NCI-H2107 treated with DMSO at 0.1 percent for 48 hours (cell line): Measurements from ENCODE around the gene DCAF16.
A peak's percentile ranks its signal among the peaks of the same experiment; 100 is the strongest.

ENCODE experiments used
- DNase-seq: peaks from one replicate; lab custom pipeline; 2025; ENCODE audit not compliant: unreplicated experiment; lab: John Stamatoyannopoulos, UW

The DCAF16 gene

DNA sequence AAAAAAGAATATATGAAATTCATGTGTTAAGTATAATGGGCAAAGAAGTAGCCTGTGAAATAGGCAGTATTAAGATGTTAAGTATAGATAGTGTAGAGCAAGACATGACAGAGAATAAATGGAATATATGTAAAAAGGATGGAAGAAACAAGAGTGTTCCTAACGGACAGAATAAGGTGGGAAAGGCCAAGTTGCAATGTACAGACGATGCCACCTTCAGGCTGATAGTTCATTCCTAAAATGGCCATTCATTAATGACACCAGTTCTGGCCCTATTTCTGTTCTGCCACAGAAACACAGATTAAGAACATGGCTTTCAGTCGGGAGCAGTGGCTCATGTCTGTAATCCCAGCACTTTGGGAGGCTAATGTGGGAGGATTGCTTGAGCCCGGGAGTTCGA, 24.7 kb downstream of the DCAF16 start:
- peak; percentile 28 for DNase-seq

- DNase-seq: no peak
Observed at GRCh38 chr4:17781300-17782287, 29.0 kb downstream of the DCAF16 start, which contains the start of gene FAM184B. Gene FAM184B (minus strand): TSS chr4:17781621. CDS start chr4:17781299, 322 bp downstream.

DNA sequence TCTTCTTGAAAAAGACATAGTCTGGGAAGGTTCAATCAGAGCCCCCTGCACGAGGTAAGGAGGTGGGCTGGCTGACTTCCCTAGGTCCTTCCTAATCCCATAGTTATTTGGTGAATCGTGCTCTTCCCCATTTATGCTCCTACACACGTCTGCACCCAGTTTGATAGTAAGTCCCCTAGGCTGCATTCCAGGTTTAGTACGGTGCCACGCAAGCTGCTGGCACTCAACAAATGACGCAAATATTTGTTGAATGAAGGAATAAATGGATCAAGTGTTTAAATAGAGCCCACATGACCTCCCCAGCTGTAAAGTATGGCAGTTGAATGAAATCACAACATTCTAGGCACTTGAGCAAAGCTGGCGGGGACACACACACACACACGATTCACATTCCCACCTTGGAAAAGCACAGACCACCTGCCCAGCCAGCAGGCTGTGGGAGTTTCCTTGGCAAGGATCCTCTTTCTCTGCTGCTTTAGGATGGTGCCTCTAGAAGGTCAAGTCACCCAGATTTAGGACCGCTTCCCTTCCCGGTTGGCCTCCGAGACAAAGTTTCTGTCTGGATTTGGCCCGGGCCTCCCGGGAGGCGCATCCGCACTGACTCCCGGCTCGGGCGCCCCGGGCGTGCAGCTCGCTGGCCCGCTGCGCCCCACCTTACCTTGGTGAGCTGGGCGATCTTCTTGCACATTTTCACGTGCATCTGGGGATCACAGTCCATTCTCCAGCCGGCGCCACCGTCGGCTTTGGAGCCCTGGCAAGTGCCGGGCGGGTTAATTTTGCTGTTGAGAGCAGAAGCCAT, 29.9 kb downstream of the DCAF16 start:
- no peak for DNase-seq

DNA sequence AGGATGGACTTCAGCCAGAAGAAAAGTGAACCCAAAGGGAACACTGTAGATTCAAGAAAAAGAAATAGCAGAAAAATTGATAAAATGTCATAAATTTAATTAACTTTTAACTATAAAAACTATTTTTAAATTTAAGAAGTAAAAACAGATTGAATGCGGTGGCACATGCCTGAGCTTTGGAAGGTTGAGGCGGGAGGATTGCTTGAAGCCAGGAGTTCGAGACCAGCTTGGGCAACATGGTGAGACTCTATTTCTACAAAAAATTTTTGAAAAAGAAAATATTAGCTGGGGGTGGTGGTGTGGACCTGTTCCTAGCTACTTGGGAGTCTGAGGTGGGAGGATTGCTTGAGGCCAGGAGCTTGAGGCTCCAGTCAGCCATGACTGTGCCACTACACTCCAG, 32.1 kb downstream of the DCAF16 start:
- DNase-seq: no peak

DNA sequence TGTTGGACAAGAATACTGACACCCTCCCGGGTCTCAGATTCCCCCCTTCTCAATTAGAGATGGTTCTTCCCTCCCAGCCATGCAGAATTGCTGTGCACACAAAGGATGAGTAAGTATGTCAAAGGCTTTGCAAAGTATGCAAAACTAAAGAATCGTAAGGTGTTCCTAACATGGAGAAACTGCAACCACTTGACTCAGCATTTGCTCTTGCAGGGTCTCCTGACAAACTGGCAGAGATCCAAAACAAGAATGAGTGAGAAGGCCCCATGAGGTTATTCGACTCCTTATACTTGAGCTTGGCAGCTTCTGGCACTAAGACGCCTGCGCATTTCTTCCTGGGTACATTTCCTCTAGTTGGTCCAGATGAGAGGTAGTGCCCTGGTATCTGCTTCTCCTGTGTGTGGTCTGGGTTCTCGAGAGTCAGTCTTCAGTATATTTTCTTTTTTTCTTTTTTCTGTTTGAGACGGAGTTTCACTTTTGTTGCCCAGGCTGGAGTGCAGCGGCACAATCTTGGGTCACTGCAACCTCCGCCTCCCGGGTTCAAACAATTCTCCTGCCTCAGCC, 37.3 kb downstream of the DCAF16 start:
- no peak for DNase-seq

GRCh38 chr4:17771284-17771908, 39.2 kb downstream of the DCAF16 start:
- DNase-seq: no peak

- no peak for DNase-seq
Observed at GRCh38 chr4:17770845-17771244, 39.7 kb downstream of the DCAF16 start.

DNA sequence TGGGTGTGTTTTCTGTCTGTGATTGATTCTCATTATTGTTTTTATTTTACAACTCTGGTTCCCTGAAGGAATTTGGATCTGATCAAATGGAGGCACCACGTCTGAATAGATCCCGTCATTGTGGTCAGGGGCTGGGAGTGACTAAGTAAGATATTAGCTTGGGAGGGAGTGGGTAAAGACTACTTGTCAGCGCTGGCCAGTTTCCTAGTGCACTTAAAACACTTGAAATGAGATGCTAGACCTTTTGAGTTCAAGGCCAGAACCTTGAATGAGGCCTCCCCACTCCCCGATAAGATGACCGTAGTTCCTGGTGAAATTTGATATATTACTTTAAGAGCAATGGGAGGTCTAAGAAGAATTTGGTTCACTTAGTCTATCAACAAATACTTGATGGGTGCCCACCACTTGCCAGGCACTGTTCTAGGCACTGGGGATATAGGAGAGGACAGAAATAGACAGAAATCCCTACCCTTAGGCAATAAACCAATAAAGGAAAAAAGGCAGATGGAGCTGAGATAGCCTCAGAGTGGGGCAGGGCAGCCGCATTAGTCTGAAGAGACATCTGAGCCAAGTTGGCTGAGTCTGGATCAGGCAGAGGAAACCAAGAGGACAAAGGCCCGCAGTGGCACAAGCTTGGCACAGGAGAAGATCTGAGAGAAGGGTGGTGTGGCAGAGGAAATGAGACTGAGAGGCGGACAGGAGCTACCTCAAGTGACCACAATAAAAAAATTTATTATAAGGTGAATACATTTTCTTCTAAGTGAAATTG, 41.0 kb downstream of the DCAF16 start:
- DNase-seq: no peak

DNA sequence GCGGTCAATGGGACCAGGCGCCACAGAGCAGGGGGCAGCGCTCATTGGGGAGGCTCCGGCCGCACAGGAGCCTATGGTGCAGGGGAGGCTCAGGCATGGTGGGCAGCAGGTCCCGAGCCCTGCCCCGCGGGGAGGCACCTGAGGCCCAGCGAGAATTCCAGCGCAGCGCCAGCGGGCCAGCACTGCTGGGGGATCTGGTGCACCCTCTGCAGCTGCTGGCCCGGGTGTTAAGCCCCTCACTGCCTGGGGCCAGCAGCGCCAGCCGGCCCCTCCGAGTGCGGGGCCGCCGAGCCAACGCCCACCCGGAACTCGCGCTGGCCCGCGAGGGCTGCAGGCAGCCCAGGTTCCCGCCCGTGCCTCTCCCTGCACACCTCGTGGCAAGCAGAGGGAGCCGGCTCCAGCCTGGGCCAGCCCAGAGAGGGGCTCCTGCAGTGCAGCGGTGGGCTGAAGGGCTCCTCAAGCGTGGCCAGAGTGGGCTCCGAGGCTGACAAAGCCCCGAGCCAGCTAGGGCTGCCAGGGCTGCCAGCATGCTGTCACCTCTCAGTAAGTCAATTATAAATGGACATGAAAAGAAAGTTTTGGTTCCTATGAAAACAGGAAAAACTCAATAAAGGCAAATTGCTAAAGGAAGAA, 43.6 kb downstream of the DCAF16 start:
- DNase-seq: no peak

DNA sequence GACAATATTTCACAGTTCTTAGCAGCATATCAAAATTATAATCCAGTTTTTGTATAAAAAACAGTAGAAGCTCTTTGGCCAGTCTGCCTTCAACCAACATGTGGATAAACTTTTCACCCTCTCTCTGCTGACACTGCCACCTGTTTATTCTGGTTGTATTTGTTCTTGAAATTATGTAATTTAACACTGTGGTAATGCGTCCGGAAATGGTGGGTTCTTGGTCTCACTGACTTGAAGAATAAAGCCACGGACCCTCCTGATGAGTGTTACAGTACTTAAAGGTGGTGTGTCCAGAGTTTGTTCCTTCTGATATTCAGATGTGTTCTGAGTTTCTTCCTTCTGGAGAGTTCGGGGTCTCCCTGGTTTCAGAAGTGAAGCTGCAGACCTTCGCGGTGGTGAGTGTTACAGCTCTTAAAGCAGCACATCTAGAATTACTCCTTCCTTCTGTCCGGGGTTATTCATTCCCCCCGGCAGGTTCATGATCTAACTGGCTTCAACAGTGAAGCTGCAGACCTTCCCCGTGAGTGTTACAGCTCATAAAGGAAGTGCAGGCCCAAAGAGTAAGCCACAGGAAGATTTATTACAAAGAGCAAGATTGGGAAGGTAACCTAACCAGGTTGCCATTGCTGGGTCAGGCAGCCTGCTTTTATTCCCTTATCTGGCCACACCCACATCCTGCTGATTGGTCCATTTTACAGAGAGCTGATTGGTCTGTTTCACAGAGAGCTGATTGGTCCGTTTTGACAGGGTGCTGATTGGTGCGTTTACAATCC, 44.9 kb downstream of the DCAF16 start:
- DNase-seq: no peak

- no peak for DNase-seq
Observed at GRCh38 chr4:17763931-17764330, 46.6 kb downstream of the DCAF16 start.

DNA sequence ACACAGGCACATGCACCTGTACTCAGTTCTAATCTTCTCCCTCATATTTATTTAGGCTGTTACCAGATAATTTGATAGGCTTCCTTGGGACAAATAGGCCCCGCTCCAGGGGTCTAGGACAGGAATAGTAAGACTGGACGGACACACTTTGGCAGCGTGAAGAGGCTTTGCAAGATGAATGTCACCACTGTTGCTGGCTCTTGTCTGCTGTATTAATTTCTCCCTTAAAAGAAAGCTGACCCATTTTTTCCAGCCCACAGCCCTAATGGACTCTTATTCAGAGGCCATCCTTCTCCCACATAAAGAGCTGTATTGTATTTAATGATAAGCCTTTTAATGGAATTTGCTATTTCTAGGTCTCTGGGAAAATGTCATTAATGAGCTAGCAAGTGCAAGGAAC, 47.1 kb downstream of the DCAF16 start:
- no peak for DNase-seq

GRCh38 chr4:17762726-17763125, 47.8 kb downstream of the DCAF16 start:
- DNase-seq: no peak

DNA sequence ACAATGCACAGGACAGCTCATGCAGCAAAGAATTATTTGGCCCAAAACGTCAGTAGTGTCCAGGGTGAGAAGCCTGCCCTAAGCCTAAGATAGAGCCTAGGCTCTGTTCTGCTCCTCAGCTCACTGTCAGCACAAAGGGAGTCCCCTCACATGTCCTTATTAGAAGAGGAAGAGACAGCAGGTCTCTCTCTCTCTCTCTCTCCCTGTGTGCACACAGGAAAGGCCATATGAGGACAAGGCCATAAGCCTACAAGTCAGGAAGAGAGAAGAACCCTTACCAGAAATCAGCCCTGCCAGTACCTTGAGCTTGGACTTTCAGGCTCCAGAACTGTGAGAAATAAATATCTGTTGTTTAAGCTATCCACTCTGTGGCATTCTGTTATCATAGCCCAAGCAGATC, 49.5 kb downstream of the DCAF16 start:
- no peak for DNase-seq

DNA sequence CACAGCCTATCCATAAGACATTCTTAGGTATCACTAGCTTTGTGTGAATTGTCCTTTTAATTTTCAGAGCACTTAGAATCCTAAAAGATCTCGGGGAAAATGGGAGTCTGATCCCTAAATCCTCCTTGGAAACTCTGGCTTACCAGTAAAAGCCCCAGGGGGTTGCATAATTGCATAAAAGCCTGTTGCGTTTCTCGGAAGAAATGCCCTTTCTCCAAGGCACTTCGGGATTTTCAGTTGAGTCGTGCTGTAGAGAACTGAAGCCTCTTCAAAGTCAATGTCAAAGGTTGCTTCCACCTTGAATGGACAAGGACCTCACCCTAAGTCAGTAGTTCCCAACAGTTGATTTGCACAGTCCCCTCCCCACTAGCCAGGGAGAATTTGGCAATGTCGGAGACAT, 49.9 kb downstream of the DCAF16 start:
- no peak for DNase-seq

- peak; percentile 78 for DNase-seq
Observed at GRCh38 chr4:17758485-17758884, 52.1 kb downstream of the DCAF16 start.

DNA sequence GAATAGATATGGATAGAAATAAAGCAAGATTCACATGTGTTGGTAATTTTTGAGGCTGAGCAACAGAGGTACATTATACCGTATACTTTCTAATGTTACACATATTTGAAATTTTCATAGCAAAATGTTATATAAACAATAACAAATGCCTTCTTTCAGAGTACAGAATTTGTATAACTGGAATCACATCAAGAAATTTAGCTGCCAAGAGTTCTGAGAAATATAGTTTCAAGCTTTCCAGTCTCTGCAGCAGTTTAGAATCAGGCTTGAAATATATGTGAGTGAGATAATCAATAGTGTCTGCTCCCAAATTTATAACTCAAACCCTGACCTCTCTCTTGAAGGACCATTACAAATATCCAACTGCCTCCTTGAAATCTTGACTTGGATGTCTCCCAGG, 52.9 kb downstream of the DCAF16 start:
- no peak for DNase-seq

GRCh38 chr4:17753646-17754045, 56.9 kb downstream of the DCAF16 start:
- DNase-seq: no peak
